HL-60 (cell line): ENCODE measurements around the gene GLRA1.

Experiments used
- DNase-seq, 2 experiments: peaks; one replicate each; pipeline ENCODE4 v3.0.0-alpha.2; 2010 to 2020; ENCODE audit warnings: low read depth in 1 of 2, low spot score in 1 of 2
- H3K27ac ChIP-seq: fragments of 250-450 bp; sonication (Bioruptor Pico); replicated peaks from 2 replicates; pipeline ENCODE4 v1.5.1; 2020; ENCODE audit warnings: mild to moderate bottlenecking, moderate library complexity
- H3K27me3 ChIP-seq: fragments of 250-450 bp; sonication (Bioruptor Pico); 2 replicates; pipeline ENCODE4 v1.5.1; 2021; ENCODE audit warnings: mild to moderate bottlenecking, moderate library complexity; ENCODE audit not compliant: insufficient read depth, poor library complexity, severe bottlenecking
- H3K4me3 ChIP-seq: replicated peaks from 2 replicates; pipeline ENCODE4 v1.5.1; 2011; ENCODE audit warnings: mild to moderate bottlenecking, control low read depth, low read length; ENCODE audit not compliant: insufficient read depth
- CTCF ChIP-seq: IDR thresholded peaks from one replicate; pipeline ENCODE4 v1.5.1; 2011; ENCODE audit warnings: low read length, control low read depth, inconsistent platforms; ENCODE audit not compliant: insufficient read depth
- GABPA ChIP-seq: IDR thresholded peaks from 2 replicates; pipeline ENCODE4 v1.6.1; 2012; ENCODE audit warnings: low read depth
- POLR2AphosphoS5 ChIP-seq: IDR thresholded peaks from 2 replicates; pipeline ENCODE4 v1.6.1; 2012; ENCODE audit warnings: low read depth
- REST ChIP-seq: IDR thresholded peaks from 2 replicates; pipeline ENCODE4 v1.6.1; 2012; ENCODE audit warnings: low read depth; ENCODE audit not compliant: insufficient replicate concordance
- SPI1 ChIP-seq: IDR thresholded peaks from 2 replicates; pipeline ENCODE4 v1.6.1; 2012; ENCODE audit warnings: low read depth, mild to moderate bottlenecking, borderline replicate concordance

GLRA1 gene

GRCh38 chr5:151870271-151870670 is 54.4 kb downstream of the GLRA1 start:
- no peak overlapping the region for H3K4me3 ChIP-seq
- DNase-seq = no peak
- no peak overlapping the region for H3K27ac ChIP-seq
- TF ChIP-seq REST (no peak), GABPA (no peak), POLR2AphosphoS5 (no peak), CTCF (no peak), SPI1 (no peak)
- H3K27me3 ChIP-seq = no peaks in the 10 kb centered on the region

GRCh38 chr5:151869843-151870242 is 54.8 kb downstream of the GLRA1 start:
- no peaks in the 10 kb centered on the region for H3K27me3 ChIP-seq
- DNase-seq = no peak
- no peak for TF ChIP-seq GABPA
- TF ChIP-seq POLR2AphosphoS5 = no peak
- TF ChIP-seq CTCF = no peak
- TF ChIP-seq REST = no peak
- no peak for TF ChIP-seq SPI1
- H3K4me3 ChIP-seq = no peak overlapping the region
- H3K27ac ChIP-seq = no peak overlapping the region

GRCh38 chr5:151868451-151868850 is 56.2 kb downstream of the GLRA1 start:
- no peak overlapping the region for H3K27ac ChIP-seq
- no peak for DNase-seq
- H3K27me3 ChIP-seq = no peaks in the 10 kb centered on the region
- TF ChIP-seq POLR2AphosphoS5 = no peak
- H3K4me3 ChIP-seq = no peak overlapping the region

- DNase-seq = no peak
- TF ChIP-seq CTCF (no peak), GABPA (no peak), POLR2AphosphoS5 (no peak), SPI1 (no peak), REST (no peak)
- no peaks in the 10 kb centered on the region for H3K27me3 ChIP-seq
- H3K27ac ChIP-seq = no peak overlapping the region
- no peak overlapping the region for H3K4me3 ChIP-seq
Observed at GRCh38 chr5:151864061-151864748, 60.4 kb downstream of the GLRA1 start.
